ENCODE data around the gene MMP10. TPM values are rescaled to one million over a fixed set of nuclear protein-coding genes. Genes with fewer than 3 reads are reported as not detected.

Gene MMP10
- polyA plus RNA-seq, 1 of the 3 experiments (the other 2 are of a cell fraction) = 1.4 TPM

DNA sequence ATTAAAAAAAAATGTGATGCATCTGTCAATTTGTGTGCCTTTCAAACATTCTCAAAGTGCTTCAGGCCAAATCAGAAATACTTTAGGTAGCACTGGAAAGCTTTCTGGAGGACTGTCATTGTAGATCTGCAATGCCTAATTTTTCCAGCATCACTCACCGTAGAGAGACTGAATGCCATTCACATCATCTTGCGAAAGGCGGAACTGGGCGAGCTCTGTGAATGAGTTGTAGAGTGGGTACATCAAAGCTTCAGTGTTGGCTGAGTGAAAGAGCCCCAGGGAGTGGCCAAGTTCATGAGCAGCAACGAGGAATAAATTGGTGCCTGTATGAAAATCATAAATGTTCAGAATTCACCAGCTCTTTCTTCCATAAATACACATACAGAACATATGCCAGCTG is 4.0 kb downstream of the MMP10 start:
- WGBS (ENCODE audit: low lambda C conversion rate) = 80% methylated on average over 5 of the region's 5 CpGs
- Histone ChIP-seq H2AFZ (ENCODE audit: low read depth) (no peak overlapping the region), H4K20me1 (ENCODE audit: insufficient read depth) (no peaks in the 10 kb centered on the region), H3K4me2 (no peak overlapping the region), H3K9me2 (no peaks in the 10 kb centered on the region), H3K4me1 (ENCODE audit: control insufficient read depth in 1 of 2, insufficient read depth in 2 of 2, low read depth in 1 of 2, low read length in 1 of 2) (peaks cover 0 to 10% of the 10 kb centered on the region in 2 experiments; a peak in 2 of 4 replicates), H3F3A (replicated peaks; ENCODE audit: insufficient read depth) (peaks cover 2% of the 10 kb centered on the region), H3K79me2 (ENCODE audit: insufficient read depth) (no peaks in the 10 kb centered on the region), H3K27ac (ENCODE audit: low read depth in 2 of 2, low read length in 1 of 2) (no peak overlapping the region), H3K27me3 (ENCODE audit: insufficient read depth) (no peaks in the 10 kb centered on the region), H3K9ac (no peak overlapping the region), H3K4me3 (ENCODE audit: low read depth in 2 of 2, low read length in 1 of 2) (no peak overlapping the region), H3K36me3 (replicated peaks in 1 of 2; ENCODE audit: control insufficient read depth in 1 of 2, insufficient read depth in 2 of 2, low read length in 1 of 2) (no peaks in the 10 kb centered on the region), H3K9me3 (no peaks in the 10 kb centered on the region)
- DNase-seq = no peak
- TF ChIP-seq JUND (IDR thresholded peaks at IDR 0.05) = no peak
- no peak for TF ChIP-seq TEAD4 (IDR thresholded peaks at IDR 0.05; ENCODE audit: borderline replicate concordance, insufficient read depth)
- TF ChIP-seq, protein P1, sequence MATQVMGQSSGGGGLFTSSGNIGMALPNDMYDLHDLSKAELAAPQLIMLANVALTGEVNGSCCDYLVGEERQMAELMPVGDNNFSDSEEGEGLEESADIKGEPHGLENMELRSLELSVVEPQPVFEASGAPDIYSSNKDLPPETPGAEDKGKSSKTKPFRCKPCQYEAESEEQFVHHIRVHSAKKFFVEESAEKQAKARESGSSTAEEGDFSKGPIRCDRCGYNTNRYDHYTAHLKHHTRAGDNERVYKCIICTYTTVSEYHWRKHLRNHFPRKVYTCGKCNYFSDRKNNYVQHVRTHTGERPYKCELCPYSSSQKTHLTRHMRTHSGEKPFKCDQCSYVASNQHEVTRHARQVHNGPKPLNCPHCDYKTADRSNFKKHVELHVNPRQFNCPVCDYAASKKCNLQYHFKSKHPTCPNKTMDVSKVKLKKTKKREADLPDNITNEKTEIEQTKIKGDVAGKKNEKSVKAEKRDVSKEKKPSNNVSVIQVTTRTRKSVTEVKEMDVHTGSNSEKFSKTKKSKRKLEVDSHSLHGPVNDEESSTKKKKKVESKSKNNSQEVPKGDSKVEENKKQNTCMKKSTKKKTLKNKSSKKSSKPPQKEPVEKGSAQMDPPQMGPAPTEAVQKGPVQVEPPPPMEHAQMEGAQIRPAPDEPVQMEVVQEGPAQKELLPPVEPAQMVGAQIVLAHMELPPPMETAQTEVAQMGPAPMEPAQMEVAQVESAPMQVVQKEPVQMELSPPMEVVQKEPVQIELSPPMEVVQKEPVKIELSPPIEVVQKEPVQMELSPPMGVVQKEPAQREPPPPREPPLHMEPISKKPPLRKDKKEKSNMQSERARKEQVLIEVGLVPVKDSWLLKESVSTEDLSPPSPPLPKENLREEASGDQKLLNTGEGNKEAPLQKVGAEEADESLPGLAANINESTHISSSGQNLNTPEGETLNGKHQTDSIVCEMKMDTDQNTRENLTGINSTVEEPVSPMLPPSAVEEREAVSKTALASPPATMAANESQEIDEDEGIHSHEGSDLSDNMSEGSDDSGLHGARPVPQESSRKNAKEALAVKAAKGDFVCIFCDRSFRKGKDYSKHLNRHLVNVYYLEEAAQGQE (IDR thresholded peaks at IDR 0.05; ENCODE audit: low read depth, low read length) = no peak
- TF ChIP-seq CHD2 (IDR thresholded peaks at IDR 0.05; ENCODE audit: low read length, partially characterized antibody) = no peak
- TF ChIP-seq USF2 (IDR thresholded peaks at IDR 0.05; ENCODE audit: borderline replicate concordance, low read depth, low read length) = no peak
- TF ChIP-seq YY1 (IDR thresholded peaks at IDR 0.05; ENCODE audit: low read depth) = no peak
- TF ChIP-seq, protein P2, sequence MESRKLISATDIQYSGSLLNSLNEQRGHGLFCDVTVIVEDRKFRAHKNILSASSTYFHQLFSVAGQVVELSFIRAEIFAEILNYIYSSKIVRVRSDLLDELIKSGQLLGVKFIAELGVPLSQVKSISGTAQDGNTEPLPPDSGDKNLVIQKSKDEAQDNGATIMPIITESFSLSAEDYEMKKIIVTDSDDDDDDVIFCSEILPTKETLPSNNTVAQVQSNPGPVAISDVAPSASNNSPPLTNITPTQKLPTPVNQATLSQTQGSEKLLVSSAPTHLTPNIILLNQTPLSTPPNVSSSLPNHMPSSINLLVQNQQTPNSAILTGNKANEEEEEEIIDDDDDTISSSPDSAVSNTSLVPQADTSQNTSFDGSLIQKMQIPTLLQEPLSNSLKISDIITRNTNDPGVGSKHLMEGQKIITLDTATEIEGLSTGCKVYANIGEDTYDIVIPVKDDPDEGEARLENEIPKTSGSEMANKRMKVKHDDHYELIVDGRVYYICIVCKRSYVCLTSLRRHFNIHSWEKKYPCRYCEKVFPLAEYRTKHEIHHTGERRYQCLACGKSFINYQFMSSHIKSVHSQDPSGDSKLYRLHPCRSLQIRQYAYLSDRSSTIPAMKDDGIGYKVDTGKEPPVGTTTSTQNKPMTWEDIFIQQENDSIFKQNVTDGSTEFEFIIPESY (IDR thresholded peaks at IDR 0.05; ENCODE audit: borderline replicate concordance, low read depth) = no peak
- no peak for TF ChIP-seq IRF3 (IDR thresholded peaks at IDR 0.05; ENCODE audit: low read depth, low read length)
- no peak for TF ChIP-seq TAF1 (IDR thresholded peaks at IDR 0.05; ENCODE audit: borderline replicate concordance, low read depth, low read length)
- no peak for TF ChIP-seq CTCF (IDR thresholded peaks at IDR 0.05)
- no peak for TF ChIP-seq FOXM1 (IDR thresholded peaks at IDR 0.05; ENCODE audit: low read depth)
- TF ChIP-seq NFIC (IDR thresholded peaks at IDR 0.05; ENCODE audit: borderline replicate concordance) = no peak
- TF ChIP-seq SIN3A (IDR thresholded peaks at IDR 0.05; ENCODE audit: borderline replicate concordance, low read depth, low read length) = no peak
- no peak for TF ChIP-seq SMC3 (IDR thresholded peaks at IDR 0.05; ENCODE audit: low read depth, low read length)
- TF ChIP-seq EP300 (IDR thresholded peaks at IDR 0.05; ENCODE audit: borderline replicate concordance in 1 of 2, low read depth in 1 of 2, low read length in 1 of 2) = no peak
- no peak for TF ChIP-seq RXRA (IDR thresholded peaks at IDR 0.05; ENCODE audit: borderline replicate concordance, low read depth)
- TF ChIP-seq, protein P3, sequence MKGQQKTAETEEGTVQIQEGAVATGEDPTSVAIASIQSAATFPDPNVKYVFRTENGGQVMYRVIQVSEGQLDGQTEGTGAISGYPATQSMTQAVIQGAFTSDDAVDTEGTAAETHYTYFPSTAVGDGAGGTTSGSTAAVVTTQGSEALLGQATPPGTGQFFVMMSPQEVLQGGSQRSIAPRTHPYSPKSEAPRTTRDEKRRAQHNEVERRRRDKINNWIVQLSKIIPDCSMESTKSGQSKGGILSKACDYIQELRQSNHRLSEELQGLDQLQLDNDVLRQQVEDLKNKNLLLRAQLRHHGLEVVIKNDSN (IDR thresholded peaks at IDR 0.05; ENCODE audit: borderline replicate concordance, low read depth) = no peak
- no peak for TF ChIP-seq TCF12 (IDR thresholded peaks at IDR 0.05)
- no peak for TF ChIP-seq RAD21 (IDR thresholded peaks at IDR 0.05; ENCODE audit: low read length)
- no peak for TF ChIP-seq MEF2A (IDR thresholded peaks at IDR 0.05; ENCODE audit: borderline replicate concordance, low read depth)
- POLR2A ChIA-PET = no interaction called here
- CTCF ChIA-PET = no interaction called here

Data from SK-N-SH (cell line).